ENCODE data around the gene SEPTIN1. TPM values are rescaled to one million over a fixed set of nuclear protein-coding genes. Genes with fewer than 3 reads are reported as not detected.

The SEPTIN1 gene
- polyA plus RNA-seq, 1 experiment = not detected

DNA sequence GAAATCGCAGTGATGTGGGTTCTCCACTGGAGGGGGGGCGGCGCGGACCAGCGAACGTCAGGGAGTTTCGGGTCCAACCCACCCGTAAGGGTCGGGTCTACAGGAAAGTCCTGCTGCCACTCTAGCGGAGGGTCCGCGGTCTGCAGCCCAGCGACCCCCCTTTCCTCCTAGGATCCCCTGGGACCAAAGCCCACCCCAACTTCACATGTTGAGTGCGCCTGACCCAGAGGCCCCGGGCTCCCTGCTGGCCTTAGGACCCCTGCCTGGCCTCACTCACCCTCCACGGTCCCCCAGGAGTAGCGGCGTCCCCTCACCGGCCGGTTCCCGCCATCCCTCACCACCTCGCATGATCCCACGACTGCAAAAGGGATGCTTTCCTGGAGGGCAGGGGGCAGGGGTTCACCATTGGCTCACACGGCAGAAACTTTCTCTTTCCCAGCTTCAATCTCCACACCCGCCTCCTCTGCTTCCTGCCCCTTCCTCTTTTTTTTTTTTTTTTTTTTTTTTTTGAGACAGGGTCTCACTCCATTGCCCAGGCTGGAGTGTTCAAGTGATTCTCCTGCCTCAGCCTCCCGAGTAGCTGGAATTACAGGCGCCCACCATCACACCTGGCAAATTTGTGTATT is 3.1 kb downstream of the SEPTIN1 start:
- Histone ChIP-seq H3K9me3 (ENCODE audit: control insufficient read depth, insufficient read depth, low read length) (no peaks in the 10 kb centered on the region; the same call in 1 of the 2 replicates), H3K27me3 (ENCODE audit: control insufficient read depth, insufficient read depth, low read length) (no peaks in the 10 kb centered on the region), H3K4me3 (ENCODE audit: low read depth, low read length) (peak overlapping the region; percentile 81), H3K27ac (ENCODE audit: low read depth, low read length) (peak overlapping the region; percentile 39)
- TF ChIP-seq, protein P1, sequence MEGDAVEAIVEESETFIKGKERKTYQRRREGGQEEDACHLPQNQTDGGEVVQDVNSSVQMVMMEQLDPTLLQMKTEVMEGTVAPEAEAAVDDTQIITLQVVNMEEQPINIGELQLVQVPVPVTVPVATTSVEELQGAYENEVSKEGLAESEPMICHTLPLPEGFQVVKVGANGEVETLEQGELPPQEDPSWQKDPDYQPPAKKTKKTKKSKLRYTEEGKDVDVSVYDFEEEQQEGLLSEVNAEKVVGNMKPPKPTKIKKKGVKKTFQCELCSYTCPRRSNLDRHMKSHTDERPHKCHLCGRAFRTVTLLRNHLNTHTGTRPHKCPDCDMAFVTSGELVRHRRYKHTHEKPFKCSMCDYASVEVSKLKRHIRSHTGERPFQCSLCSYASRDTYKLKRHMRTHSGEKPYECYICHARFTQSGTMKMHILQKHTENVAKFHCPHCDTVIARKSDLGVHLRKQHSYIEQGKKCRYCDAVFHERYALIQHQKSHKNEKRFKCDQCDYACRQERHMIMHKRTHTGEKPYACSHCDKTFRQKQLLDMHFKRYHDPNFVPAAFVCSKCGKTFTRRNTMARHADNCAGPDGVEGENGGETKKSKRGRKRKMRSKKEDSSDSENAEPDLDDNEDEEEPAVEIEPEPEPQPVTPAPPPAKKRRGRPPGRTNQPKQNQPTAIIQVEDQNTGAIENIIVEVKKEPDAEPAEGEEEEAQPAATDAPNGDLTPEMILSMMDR (IDR thresholded peaks at IDR 0.05; ENCODE audit: low read depth, low read length) = no peak
- DNase-seq (ENCODE audit: low read depth, low spot score) = no peak
- CTCF ChIA-PET = interaction anchor here (0.6 to 0.7 kb wide), 2 partner anchors 315 to 340 kb away, joined by 3 read pairs; no protein-coding TSS in a partner anchor
- POLR2A ChIA-PET = interaction anchor here (0.7 to 1.1 kb wide), 3 partner anchors 10 to 16 kb away, joined by 4 to 10 read pairs (median 5); partner anchors contain the start of gene ZNF48

DNA sequence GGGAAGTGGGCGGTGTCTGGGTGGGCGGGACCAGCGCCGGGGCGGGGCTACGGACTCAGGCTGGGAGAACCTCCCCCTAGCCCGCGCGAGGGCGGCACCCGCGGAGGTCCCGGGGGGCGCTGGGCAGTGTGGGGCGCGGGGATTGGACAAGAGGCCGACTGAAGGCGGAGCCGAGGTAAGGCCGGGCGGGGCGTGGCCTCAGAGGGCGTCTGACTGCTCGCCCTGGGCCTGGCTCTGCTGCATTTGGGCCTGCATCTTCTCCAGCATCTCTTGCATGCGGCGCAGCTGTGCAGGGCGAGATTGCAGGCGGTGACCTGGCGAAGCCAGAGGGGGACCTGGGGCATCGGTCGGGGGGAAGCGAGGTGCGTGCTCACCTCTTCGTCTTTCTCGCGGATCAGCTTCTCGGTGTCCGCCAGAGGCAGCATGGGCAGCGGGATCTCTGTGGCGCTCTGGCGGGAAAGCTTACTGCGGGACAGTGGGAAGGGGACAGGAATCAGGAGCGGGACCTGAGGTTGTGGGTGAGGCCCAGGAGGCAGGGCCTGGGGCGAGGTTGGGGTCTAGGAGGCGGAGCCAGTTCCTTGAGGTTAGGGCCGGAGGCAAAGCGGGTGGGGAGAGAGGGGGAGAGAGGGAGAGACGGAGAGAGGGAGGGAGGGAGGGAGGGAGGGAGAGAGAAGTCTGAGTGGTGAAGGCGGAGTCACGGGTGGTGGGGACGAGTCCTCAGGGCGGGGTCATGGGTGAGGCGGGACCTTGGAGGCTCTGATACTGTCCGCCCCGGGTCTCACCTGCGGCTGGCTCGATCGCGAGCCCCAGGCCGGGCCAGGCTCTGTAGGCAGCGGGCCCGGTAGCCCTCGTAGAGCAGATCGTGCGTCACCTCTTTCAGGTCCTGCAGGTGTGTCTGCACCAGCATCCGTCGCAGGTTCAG is 3.9 kb downstream of the SEPTIN1 start:
- ChIA-PET POLR2A (interaction anchor here (0.6 to 1.3 kb wide), 4 partner anchors 9 to 31 kb away, joined by 4 to 10 read pairs (median 5); partner anchors contain the start of gene ZNF48), CTCF (interaction anchor here (0.7 kb wide), 2 partner anchors 339 to 417 kb away, joined by 3 to 7 read pairs; no protein-coding TSS in a partner anchor)
- H3K4me3 ChIP-seq (ENCODE audit: low read depth, low read length) = peak overlapping the region; percentile 81
- DNase-seq (ENCODE audit: low read depth, low spot score) = peak; percentile 86
- no peaks in the 10 kb centered on the region; the same call in 1 of the 2 replicates for H3K9me3 ChIP-seq (ENCODE audit: control insufficient read depth, insufficient read depth, low read length)
- TF ChIP-seq, protein P1 (IDR thresholded peaks at IDR 0.05; ENCODE audit: low read depth, low read length) = peak; percentile 31
- no peaks in the 10 kb centered on the region for H3K27me3 ChIP-seq (ENCODE audit: control insufficient read depth, insufficient read depth, low read length)
- peak overlapping the region; percentile 99 for H3K27ac ChIP-seq (ENCODE audit: low read depth, low read length)

DNA sequence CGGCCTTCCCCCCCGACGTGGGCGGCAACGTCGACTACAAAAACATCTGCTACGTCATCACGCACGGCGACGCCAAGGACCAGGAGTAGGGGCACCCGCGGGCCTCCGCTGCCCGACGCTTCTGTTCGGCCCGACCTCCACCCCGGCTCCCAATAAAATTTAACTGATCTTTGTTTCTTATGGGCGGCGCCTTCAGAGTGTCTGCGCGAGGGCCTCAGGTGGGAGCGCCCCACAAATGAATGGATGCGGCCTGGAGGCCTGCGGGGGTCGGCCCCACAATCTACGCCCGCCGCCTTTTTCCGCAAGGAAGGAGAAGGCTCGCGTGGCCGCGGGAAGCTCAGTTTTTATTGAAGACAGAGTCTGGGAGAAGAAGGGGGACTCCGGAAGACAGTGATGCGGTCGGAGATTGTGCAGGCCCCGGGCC is 4.5 kb downstream of the SEPTIN1 start:
- POLR2A ChIA-PET = interaction anchor here (0.6 to 1.3 kb wide), 4 partner anchors 9 to 31 kb away, joined by 4 to 10 read pairs (median 5); partner anchors contain the start of gene ZNF48
- DNase-seq (ENCODE audit: low read depth, low spot score) = peak; percentile 68
- no peaks in the 10 kb centered on the region; the same call in 1 of the 2 replicates for H3K9me3 ChIP-seq (ENCODE audit: control insufficient read depth, insufficient read depth, low read length)
- H3K27ac ChIP-seq (ENCODE audit: low read depth, low read length) = peak overlapping the region; percentile 99
- H3K27me3 ChIP-seq (ENCODE audit: control insufficient read depth, insufficient read depth, low read length) = no peaks in the 10 kb centered on the region
- CTCF ChIA-PET = interaction anchor here (0.7 kb wide), 1 partner anchor 418 kb away, joined by 7 read pairs; no protein-coding TSS in a partner anchor
- TF ChIP-seq, protein P1 (IDR thresholded peaks at IDR 0.05; ENCODE audit: low read depth, low read length) = no peak
- H3K4me3 ChIP-seq (ENCODE audit: low read depth, low read length) = peak overlapping the region; percentile 59

DNA sequence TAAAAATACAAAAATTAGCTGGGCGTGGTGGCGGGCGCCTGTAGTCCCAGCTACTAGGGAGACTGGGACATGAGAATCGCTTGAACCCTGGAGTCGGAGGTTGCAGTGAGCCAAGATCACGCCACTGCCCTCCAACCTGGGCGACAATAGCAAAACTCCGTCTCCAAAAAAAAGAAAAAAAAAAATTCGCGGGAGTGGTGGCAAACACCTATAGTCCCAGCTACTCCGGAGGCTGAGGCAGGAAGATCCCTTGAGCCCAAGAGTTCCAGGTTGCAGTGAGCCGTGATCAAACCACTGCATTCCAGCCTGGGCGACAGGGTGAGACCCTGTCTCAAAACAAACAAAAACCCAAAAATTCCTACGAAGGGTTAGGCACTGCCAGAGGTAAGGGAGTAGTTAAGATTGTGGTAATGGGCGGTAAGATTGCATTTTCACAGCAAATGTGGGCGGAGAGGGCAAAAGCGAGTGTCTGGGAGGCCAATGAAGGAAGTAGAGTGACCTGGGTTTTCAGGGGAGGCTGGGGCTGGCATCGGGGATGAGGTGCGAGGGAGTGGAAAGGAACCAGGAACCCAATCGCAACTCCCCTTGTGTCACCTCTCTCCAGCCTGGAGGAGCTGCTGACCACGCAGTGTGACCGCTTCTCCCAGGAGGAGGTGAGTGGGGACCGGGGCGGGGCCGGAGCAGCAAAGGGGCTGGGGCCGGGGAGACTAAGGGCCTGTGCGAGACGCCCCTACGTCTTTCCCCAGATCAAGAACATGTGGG is 5.1 kb downstream of the SEPTIN1 start:
- DNase-seq (ENCODE audit: low read depth, low spot score) = no peak
- H3K27ac ChIP-seq (ENCODE audit: low read depth, low read length) = peak overlapping the region; percentile 99
- H3K27me3 ChIP-seq (ENCODE audit: control insufficient read depth, insufficient read depth, low read length) = no peaks in the 10 kb centered on the region
- H3K9me3 ChIP-seq (ENCODE audit: control insufficient read depth, insufficient read depth, low read length) = no peaks in the 10 kb centered on the region; the same call in 1 of the 2 replicates
- ChIA-PET CTCF (interaction anchor here (0.7 kb wide), 1 partner anchor 418 kb away, joined by 7 read pairs; no protein-coding TSS in a partner anchor), POLR2A (interaction anchor here (0.6 to 1.3 kb wide), 2 partner anchors 30 to 32 kb away, joined by 4 to 6 read pairs; no protein-coding TSS in a partner anchor)
- TF ChIP-seq, protein P1 (IDR thresholded peaks at IDR 0.05; ENCODE audit: low read depth, low read length) = no peak
- H3K4me3 ChIP-seq (ENCODE audit: low read depth, low read length) = peak overlapping the region; percentile 59

Measured in AG04450 (cell line).